ENCODE results near the gene USP36.

Gene USP36

GRCh38 chr17:78884148-78884825 lies 43.7 kb upstream of the USP36 start:
- Histone ChIP-seq H3F3A (ENCODE audit: control insufficient read depth, insufficient read depth) (no peaks in the 10 kb centered on the region), H3K79me2 (ENCODE audit: control insufficient read depth, low read length) (no peaks in the 10 kb centered on the region), H3K9me3 (ENCODE audit: control insufficient read depth, insufficient read depth, low read length) (no peaks in the 10 kb centered on the region), H3K9me2 (replicated peaks; ENCODE audit: control insufficient read depth, low read length) (no peaks in the 10 kb centered on the region), H3K4me3 (ENCODE audit: low read length) (no peak overlapping the region), H3K4me1 (ENCODE audit: control insufficient read depth, low read length) (no peaks in the 10 kb centered on the region), H3K27me3 (ENCODE audit: control insufficient read depth, low read length) (peaks cover 24% of the 10 kb centered on the region), H3K4me2 (ENCODE audit: low read length) (no peak overlapping the region), H4K20me1 (ENCODE audit: control insufficient read depth, insufficient read depth, low read depth, low read length) (no peaks in the 10 kb centered on the region), H3K36me3 (ENCODE audit: control insufficient read depth, low read length) (no peaks in the 10 kb centered on the region), H3K27ac (ENCODE audit: low read depth, low read length) (no peak overlapping the region)
- TF ChIP-seq CTCF (IDR thresholded peaks at IDR 0.05; ENCODE audit: low read depth, low read length, poor library complexity, severe bottlenecking) (no peak), EZH2phosphoT487 (IDR thresholded peaks at IDR 0.05; ENCODE audit: borderline replicate concordance, low read length) (no peak)

DNA sequence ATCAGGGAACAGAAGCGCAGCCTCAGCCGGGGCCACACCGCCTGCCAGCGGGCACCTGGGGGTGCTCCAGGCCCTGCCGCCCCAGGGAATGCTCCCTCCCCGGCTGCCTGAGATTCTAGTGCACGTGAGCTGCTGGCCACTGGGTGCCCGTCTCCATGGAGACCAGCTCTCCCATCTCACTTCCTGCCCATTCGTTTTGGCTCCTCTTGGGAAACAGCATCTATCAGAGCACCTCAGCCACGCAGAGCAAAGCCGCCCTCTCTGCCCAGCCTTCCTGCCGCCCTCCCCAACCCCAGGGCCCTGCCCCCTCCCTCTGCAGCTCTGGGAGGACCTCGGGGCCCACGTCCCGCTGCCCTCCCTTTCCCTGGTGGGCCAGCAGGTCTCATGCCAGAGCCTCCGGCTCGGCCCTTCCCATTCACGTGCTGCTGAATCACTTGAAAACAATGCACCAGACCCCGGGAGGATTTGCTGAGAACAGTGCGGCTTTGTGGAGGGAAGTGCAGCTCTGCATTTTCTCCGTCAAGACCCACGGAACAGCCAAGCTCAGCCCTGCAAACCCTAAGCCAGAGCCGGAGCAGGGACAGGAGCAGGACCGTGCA lies 43.0 kb upstream of the USP36 start:
- Histone ChIP-seq H4K20me1 (ENCODE audit: control insufficient read depth, insufficient read depth, low read depth, low read length) (no peaks in the 10 kb centered on the region), H3K4me1 (ENCODE audit: control insufficient read depth, low read length) (no peaks in the 10 kb centered on the region), H3K27me3 (ENCODE audit: control insufficient read depth, low read length) (peaks cover 21% of the 10 kb centered on the region), H3K79me2 (ENCODE audit: control insufficient read depth, low read length) (no peaks in the 10 kb centered on the region), H3K4me3 (ENCODE audit: low read length) (no peak overlapping the region), H3K9me3 (ENCODE audit: control insufficient read depth, insufficient read depth, low read length) (no peaks in the 10 kb centered on the region), H3K27ac (ENCODE audit: low read depth, low read length) (no peak overlapping the region), H3K4me2 (ENCODE audit: low read length) (no peak overlapping the region), H3K9me2 (replicated peaks; ENCODE audit: control insufficient read depth, low read length) (no peaks in the 10 kb centered on the region), H3K36me3 (ENCODE audit: control insufficient read depth, low read length) (no peaks in the 10 kb centered on the region), H3F3A (ENCODE audit: control insufficient read depth, insufficient read depth) (no peaks in the 10 kb centered on the region)
- TF ChIP-seq CTCF (IDR thresholded peaks at IDR 0.05; ENCODE audit: low read depth, low read length, poor library complexity, severe bottlenecking) (no peak), EZH2phosphoT487 (IDR thresholded peaks at IDR 0.05; ENCODE audit: borderline replicate concordance, low read length) (no peak)

- Histone ChIP-seq H3K4me1 (ENCODE audit: control insufficient read depth, low read length) (no peaks in the 10 kb centered on the region), H3F3A (ENCODE audit: control insufficient read depth, insufficient read depth) (no peaks in the 10 kb centered on the region), H3K9me2 (replicated peaks; ENCODE audit: control insufficient read depth, low read length) (no peaks in the 10 kb centered on the region), H3K79me2 (ENCODE audit: control insufficient read depth, low read length) (no peaks in the 10 kb centered on the region), H3K4me3 (ENCODE audit: low read length) (no peak overlapping the region), H3K27me3 (ENCODE audit: control insufficient read depth, low read length) (peaks cover 17% of the 10 kb centered on the region), H3K9me3 (ENCODE audit: control insufficient read depth, insufficient read depth, low read length) (no peaks in the 10 kb centered on the region), H4K20me1 (ENCODE audit: control insufficient read depth, insufficient read depth, low read depth, low read length) (no peaks in the 10 kb centered on the region), H3K36me3 (ENCODE audit: control insufficient read depth, low read length) (no peaks in the 10 kb centered on the region), H3K4me2 (ENCODE audit: low read length) (no peak overlapping the region), H3K27ac (ENCODE audit: low read depth, low read length) (no peak overlapping the region)
- TF ChIP-seq EZH2phosphoT487 (IDR thresholded peaks at IDR 0.05; ENCODE audit: borderline replicate concordance, low read length) = no peak
- no peak for TF ChIP-seq CTCF (IDR thresholded peaks at IDR 0.05; ENCODE audit: low read depth, low read length, poor library complexity, severe bottlenecking)
Observed at GRCh38 chr17:78883089-78883532, 42.5 kb upstream of the USP36 start.
